Loucy (cell line): ENCODE measurements around the gene PRPS1.

Source experiments
- CTCF ChIP-seq: fragments of 200-600 bp; sonication (generic); conservative IDR thresholded peaks from 2 replicates; pipeline ENCODE4 v1.5.1; 2014; ENCODE audit warnings: mild to moderate bottlenecking, antibody characterized with exemption, low read length
- EZH2phosphoT487 ChIP-seq: fragments of 200-600 bp; IDR thresholded peaks from 2 replicates; pipeline ENCODE4 v1.6.1; 2018; ENCODE audit warnings: antibody characterized with exemption, mild to moderate bottlenecking, moderate library complexity, borderline replicate concordance

- TF ChIP-seq EZH2phosphoT487 (no peak), CTCF (no peak)
These were observed 25.5 kb upstream of the PRPS1 start for GRCh38 chrX:107602694-107603239.
